HG03045 (cell line): ENCODE measurements around the gene GPAM.
A peak's percentile ranks its signal among the peaks of the same experiment; 100 is the strongest.
"Not testable (repeated sequence)": the region's sequence is repeated elsewhere in the genome, so short reads cannot be mapped to it uniquely, and the experiment has no call there.

ENCODE experiments used
- ATAC-seq: cut with Tn5 transposase; IDR thresholded peaks from one replicate; pipeline ENCODE4 v1.9.1; 2021; ENCODE audit warnings: mild to moderate bottlenecking, moderate library complexity; ENCODE audit not compliant: unreplicated experiment

GPAM gene

DNA sequence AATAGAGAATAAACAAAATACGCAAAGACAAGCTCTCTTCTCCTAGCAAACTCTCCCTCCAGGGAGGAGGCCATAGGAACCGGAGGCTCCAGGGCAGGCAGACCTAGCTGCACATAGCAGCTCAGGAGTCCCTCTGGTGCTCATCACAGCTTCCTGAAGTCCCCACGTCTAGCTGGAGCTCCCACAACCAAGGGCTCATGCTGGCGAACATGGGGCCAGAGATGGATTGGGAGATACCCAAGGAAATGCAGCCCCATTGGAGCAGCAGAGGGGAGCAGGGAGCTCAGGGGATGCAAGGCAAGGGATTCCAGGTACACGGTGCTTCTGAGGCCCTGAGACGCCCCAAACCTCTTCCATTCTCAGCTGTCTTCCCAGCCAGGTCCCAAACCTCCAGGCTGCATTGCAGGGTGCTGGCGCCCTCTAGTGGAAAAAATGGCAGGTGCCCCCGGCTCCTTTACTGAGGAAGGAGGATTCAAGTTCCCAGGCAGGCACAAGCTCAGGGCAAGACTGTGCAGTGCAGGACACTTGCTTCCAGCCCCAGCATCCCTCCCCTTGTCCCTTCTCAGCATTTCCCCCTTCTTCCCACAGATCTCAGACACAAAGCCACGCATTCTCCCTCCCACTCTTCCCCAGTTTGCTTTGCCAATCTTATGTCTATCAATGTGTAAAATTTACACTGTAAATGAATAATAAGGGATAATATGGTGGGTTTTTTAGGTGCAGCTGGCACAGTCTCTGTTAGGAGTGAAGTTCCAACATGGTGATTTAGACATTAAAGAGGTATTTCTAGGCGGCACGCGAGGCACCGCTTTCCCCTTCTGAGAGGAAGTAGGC is 46.2 kb downstream of the GPAM start:
- peak; percentile 46 for ATAC-seq

DNA sequence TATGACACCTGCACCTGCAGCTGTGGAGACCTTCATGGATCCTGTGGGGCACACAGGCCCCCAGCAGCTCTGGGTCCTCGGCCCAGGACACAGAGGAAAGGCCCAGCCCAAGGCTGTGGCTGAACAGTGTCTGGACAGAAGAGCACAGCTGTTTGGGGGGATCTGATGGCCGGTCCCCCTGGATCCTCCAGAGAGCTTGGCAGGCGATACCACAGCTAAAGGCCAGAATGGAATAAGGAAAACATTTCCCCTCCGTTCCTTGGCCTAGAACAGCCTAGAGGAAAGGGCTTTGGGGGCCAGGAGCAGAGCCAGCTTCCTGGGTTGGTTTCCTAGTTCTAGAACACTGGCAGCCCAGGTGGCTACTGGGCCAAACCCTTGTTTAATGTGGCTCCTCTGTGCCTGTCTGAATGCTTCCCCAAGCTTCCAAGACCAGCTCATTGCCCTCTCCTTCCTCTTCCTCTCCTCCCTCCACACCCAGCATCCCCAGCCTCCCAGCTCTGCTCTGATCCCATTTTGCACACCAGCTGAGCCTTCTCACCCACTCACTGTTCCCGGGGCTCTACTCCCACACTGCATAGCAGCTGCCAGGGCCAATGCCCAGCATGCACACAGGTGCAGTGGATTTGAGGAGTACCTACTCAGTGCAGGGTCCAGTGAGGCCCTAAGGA is 46.9 kb downstream of the GPAM start:
- ATAC-seq: no peak

DNA sequence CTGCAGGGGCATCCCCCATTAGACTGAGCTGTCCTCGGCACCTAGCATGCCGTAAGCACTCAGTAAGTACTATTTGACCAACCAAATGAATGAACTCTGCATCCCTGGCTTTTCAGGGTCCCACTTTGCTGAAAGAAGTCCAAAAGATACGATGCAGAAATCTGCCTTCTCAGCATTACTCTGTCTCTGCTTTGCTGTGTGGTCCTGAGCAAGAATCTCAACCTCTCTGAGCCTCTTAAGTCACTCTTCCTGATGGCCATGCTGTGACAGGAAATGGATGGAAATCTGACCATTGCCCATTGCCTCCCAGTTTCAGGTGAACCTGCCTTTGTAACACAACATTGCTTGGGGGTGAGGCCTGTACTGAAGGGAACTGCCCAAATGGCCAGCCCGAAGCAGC is 48.0 kb downstream of the GPAM start:
- ATAC-seq: no peak

DNA sequence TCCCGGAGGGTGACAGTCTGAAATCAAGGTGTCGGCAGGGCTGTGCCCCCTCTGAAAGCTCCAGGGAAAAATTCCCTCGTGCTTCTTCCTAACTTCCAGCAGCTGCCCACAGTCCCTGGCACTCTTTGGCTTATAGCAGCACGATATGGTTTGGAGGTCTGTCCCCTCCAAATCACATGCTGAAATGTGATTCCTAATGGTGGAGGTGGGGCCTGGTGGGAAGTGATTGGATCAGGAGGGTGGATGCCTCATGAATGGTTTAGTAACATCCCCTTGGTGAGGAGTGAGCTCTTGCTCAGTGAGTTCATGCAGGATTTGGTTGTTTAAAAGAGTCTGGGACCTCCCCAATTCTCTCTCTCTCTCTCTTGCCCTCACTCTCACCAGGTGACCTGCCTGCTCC is 51.1 kb downstream of the GPAM start:
- ATAC-seq: no peak

DNA sequence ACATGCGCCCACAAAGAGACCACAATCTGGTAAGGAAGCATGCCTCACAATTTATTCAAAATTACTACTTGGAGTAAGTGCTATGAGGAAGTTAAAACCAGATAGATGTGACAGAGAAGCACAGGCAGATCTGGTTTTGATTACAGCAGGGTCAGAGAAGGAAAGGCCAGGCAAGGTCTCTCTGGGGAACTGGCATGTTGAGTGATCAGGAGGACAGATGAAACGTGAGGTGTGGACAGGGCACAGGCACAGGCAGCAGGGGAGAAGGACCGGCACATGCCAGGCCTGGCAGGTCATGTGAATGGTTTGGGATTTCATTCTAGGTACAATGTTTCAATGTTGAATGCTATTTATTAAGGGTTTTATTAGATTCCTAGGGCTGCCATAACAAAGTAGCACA is 51.6 kb downstream of the GPAM start:
- no peak for ATAC-seq

DNA sequence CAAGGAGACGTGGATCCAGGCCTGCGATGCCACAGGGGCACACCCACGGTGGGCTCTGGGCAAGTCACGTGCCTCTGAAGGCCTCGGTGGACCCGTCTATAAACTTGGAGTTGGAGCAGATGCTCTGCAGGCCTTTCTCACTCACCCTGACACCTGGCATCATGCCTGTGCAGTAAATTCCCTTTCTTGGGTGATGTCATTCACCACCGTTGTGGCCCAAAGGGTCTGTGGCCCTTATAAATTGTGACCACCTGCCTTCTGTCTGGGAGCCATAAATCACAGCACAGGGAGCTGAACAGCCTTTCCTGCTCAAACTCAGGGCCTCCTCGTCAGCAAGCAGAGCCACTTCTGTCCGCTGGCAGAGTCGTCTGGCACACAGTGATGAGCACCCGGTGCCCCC is 52.2 kb downstream of the GPAM start:
- ATAC-seq: no peak

DNA sequence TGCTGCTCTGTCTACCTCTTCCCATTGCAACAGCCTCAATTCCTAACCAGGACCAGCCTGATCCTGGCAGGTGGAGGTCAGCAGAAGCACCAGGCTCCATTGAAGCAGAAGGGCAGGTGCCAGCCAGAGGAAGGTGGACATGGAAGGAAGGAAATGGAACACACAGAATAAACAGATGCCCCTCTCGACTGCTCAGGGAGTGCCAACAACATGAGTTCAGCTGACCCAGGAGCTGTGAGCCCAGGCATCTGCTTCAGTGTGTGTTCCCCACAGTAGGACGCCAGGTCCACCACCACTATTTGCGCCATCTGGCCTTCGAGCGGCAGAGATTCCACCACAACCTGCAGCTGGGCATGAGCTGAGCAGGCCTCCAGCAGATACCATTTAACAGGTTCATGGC is 56.7 kb downstream of the GPAM start:
- ATAC-seq: no peak

DNA sequence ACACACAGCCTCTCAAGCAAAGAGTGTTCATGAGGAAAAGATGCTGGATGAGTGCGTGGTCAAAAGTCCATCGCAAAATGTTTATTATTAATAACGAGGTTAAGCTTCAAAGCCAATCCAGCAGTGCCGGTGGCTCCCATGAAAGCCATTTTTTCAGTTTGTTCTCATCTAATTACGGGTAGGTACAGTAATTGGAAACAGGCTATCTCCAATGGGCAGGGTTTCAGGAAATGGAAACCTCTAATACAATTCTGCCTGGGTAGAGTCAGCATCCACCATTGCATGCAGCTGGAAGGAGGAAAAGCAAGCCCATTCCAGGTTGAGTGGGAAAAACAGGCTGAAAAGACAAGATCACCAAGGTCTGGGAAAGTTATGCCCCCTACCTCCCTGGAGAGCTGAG is 57.4 kb downstream of the GPAM start:
- ATAC-seq: no peak

DNA sequence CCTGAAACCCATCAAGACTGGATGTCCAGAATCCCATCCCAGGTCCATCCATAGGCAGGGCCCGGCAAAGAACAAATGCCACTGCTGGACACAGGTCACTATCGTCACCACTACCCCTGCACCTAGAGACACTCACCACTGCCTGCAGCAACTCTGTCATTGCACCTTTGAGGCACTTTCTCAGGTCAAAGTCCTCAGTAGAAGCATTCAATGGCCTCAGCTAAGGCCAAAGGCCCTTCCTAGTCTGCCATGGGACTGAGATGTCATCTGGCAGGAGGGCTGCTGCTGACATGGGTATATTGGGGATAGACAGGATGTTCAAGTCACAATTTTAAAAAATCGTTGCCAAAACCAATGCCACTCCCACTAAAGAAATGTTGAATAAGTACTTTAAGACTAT is 58.7 kb downstream of the GPAM start:
- no peak for ATAC-seq

DNA sequence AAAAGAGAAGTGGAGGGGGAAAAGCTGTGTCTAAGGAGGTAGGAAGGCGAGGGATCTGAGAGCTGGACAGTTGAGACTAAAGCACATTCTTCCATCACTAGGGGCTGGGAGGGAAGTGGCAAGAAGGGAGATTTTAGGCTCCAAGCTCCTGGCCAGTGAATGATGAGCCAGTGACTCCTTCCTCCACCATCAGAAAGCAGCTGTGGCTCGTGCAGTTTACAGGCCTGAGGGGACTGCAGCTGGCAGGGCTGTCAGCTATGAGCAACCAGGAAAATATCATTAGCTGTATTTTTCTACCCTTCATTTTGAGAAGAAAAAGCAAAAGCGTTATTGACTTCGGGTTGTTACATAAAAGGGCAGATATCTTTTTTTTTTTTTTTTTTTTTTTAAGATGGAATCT is 60.7 kb downstream of the GPAM start:
- no peak for ATAC-seq

DNA sequence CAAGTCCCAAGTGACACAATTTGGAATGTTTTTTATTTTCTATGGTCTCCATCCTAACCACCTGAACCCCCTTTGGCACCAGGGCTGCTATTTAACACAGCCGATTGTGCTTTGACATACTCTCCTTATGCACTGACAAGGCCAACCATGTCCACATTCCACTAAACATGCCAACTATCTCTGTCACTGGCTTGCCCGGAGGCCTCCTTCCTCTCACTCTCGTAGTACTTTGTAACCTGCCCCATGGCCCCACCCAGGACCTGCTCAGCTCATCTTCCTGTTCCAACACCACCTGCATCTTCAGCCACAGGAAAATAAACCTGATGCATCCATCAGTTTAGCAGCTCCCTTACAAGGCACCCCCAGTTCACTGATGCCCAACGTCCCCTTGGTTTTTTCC is 63.1 kb downstream of the GPAM start:
- ATAC-seq: no peak

DNA sequence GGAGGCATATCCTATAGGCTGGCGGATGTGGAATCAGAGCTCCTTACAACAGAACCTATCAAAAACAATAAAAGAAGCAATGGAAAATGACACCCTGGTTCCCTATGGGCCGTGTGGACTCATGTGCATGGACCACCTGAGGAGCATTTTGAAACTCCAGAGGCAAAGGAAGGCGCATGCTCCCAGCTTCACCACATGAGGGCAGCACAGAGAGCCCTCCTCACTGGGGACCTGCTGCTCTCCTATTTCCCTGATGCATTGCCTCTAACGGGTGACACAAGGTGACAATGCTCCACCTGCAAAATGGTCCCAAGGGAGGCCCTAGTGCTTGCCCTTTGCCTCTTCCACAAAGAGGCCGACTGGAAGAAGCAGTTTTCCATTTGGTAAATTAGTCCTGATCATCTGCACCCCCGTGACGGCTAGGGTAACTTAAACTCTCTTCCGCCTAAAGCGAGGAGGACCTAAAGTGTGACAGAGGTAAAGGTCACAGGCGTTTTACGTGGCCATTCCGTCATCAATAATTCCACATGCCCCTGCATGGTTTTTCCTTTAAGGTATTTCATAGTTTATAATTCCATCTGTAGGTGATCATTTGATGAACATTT is 67.7 kb downstream of the GPAM start:
- no peak for ATAC-seq

DNA sequence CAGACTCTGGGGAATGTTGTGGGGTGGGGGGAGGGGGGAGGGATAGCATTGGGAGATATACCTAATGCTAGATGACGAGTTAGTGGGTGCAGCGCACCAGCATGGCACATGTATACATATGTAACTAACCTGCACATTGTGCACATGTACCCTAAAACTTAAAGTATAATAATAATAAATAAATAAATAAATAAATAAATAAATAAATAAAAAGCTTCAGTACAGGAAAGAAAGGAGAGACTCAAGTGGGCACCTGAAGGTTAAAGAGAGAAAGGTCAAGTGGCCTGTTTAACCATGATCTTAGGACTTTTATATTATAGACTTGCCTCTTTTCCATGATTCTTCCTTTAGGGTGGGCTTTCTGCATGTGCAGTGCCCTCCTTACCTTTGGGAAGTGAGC is 73.8 kb downstream of the GPAM start:
- ATAC-seq: not testable (repeated sequence)
